ENCODE data around the gene CFAP298.

DNA sequence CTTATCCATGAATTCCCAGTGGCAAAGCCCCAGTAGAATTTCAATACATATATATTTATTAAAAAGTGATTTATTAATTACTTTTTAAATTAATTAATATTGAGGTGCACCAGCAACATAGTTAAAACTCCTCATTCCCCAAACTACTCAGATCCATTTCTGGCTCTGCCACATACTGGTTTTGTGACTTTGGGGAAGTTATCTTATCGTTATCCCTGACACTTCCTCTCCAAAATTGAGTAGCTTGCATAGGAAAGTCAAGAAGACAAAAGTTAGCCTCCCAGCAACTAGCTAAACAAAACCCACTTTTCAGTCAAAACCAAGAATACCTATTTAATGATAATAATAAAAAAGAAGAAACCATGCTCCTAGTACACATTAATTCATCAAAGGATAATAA is 62.7 kb downstream of the CFAP298 start:
- TF ChIP-seq, protein P1, sequence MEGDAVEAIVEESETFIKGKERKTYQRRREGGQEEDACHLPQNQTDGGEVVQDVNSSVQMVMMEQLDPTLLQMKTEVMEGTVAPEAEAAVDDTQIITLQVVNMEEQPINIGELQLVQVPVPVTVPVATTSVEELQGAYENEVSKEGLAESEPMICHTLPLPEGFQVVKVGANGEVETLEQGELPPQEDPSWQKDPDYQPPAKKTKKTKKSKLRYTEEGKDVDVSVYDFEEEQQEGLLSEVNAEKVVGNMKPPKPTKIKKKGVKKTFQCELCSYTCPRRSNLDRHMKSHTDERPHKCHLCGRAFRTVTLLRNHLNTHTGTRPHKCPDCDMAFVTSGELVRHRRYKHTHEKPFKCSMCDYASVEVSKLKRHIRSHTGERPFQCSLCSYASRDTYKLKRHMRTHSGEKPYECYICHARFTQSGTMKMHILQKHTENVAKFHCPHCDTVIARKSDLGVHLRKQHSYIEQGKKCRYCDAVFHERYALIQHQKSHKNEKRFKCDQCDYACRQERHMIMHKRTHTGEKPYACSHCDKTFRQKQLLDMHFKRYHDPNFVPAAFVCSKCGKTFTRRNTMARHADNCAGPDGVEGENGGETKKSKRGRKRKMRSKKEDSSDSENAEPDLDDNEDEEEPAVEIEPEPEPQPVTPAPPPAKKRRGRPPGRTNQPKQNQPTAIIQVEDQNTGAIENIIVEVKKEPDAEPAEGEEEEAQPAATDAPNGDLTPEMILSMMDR (IDR thresholded peaks at IDR 0.05), result no peak
- TF ChIP-seq POLR2A (IDR thresholded peaks at IDR 0.05), result no peak
- TF ChIP-seq EP300 (IDR thresholded peaks at IDR 0.05), result no peak

Measured in tibial nerve (tissue), 4 donors.